KOPT-K1 (cell line): Measurements from ENCODE around the gene TAF15.

Source experiments
- H3K27ac ChIP-seq: fragments of 200-600 bp; sonication (generic); 2 replicates; pipeline ENCODE4 v1.5.1; 2016; ENCODE audit warnings: antibody characterized with exemption, mild to moderate bottlenecking, low read depth, low read length; ENCODE audit not compliant: poor library complexity, severe bottlenecking
- H3K36me3 ChIP-seq: fragments of 200-600 bp; sonication (generic); 2 replicates; pipeline ENCODE4 v1.5.1; 2017; ENCODE audit warnings: antibody characterized with exemption, mild to moderate bottlenecking, low read length, moderate library complexity; ENCODE audit not compliant: insufficient read depth
- H3K9me3 ChIP-seq: fragments of 200-600 bp; sonication (generic); 2 replicates; pipeline ENCODE4 v1.5.1; 2017; ENCODE audit warnings: antibody characterized with exemption, low read length, mild to moderate bottlenecking; ENCODE audit not compliant: insufficient read depth, poor library complexity, severe bottlenecking

Gene TAF15

GRCh38 chr17:35841101-35841500 lies 31.8 kb downstream of the TAF15 start:
- H3K9me3 ChIP-seq: no peaks in the 10 kb centered on the region
- no peak overlapping the region for H3K27ac ChIP-seq
- H3K36me3 ChIP-seq: peaks cover 100% of the 10 kb centered on the region

- Histone ChIP-seq H3K27ac (no peak overlapping the region), H3K36me3 (peaks cover 100% of the 10 kb centered on the region), H3K9me3 (no peaks in the 10 kb centered on the region)
Measured at GRCh38 chr17:35841505-35841904, 32.2 kb downstream of the TAF15 start.

GRCh38 chr17:35842239-35842638 lies 33.0 kb downstream of the TAF15 start:
- H3K9me3 ChIP-seq: no peaks in the 10 kb centered on the region
- no peak overlapping the region for H3K27ac ChIP-seq
- H3K36me3 ChIP-seq: peaks cover 100% of the 10 kb centered on the region

- Histone ChIP-seq H3K9me3 (no peaks in the 10 kb centered on the region), H3K36me3 (peaks cover 100% of the 10 kb centered on the region), H3K27ac (no peak overlapping the region)
Measured at GRCh38 chr17:35843698-35844097, 34.4 kb downstream of the TAF15 start.

- H3K27ac ChIP-seq: no peak overlapping the region
- H3K9me3 ChIP-seq: no peaks in the 10 kb centered on the region
- H3K36me3 ChIP-seq: peaks cover 100% of the 10 kb centered on the region
Measured at GRCh38 chr17:35844547-35844946, 35.3 kb downstream of the TAF15 start.

GRCh38 chr17:35846055-35846809 lies 36.9 kb downstream of the TAF15 start:
- peaks cover 100% of the 10 kb centered on the region for H3K36me3 ChIP-seq
- no peaks in the 10 kb centered on the region for H3K9me3 ChIP-seq
- H3K27ac ChIP-seq: no peak overlapping the region

GRCh38 chr17:35847006-35847405 lies 37.7 kb downstream of the TAF15 start:
- Histone ChIP-seq H3K36me3 (peaks cover 99% of the 10 kb centered on the region), H3K27ac (no peak overlapping the region), H3K9me3 (no peaks in the 10 kb centered on the region)

GRCh38 chr17:35847633-35848373 lies 38.5 kb downstream of the TAF15 start:
- H3K36me3 ChIP-seq: peaks cover 99% of the 10 kb centered on the region
- H3K27ac ChIP-seq: no peak overlapping the region
- no peaks in the 10 kb centered on the region for H3K9me3 ChIP-seq

GRCh38 chr17:35849469-35850348 lies 40.4 kb downstream of the TAF15 start:
- H3K36me3 ChIP-seq: peaks cover 95% of the 10 kb centered on the region
- H3K9me3 ChIP-seq: no peaks in the 10 kb centered on the region
- no peak overlapping the region for H3K27ac ChIP-seq

- H3K9me3 ChIP-seq: no peaks in the 10 kb centered on the region
- no peak overlapping the region for H3K27ac ChIP-seq
- H3K36me3 ChIP-seq: peaks cover 59% of the 10 kb centered on the region
Measured at GRCh38 chr17:35855965-35856364, 46.7 kb downstream of the TAF15 start.

GRCh38 chr17:35856603-35857002 lies 47.3 kb downstream of the TAF15 start:
- peaks cover 52% of the 10 kb centered on the region for H3K36me3 ChIP-seq
- H3K27ac ChIP-seq: no peak overlapping the region

GRCh38 chr17:35864853-35865252 lies 55.6 kb downstream of the TAF15 start:
- H3K9me3 ChIP-seq: no peaks in the 10 kb centered on the region
- H3K36me3 ChIP-seq: no peaks in the 10 kb centered on the region; the same call in 1 of the 2 replicates
- no peak overlapping the region for H3K27ac ChIP-seq

More at GRCh38 chr17:35856603-35857002, 47.3 kb downstream of the TAF15 start:
- H3K9me3 ChIP-seq: no peaks in the 10 kb centered on the region

- Histone ChIP-seq H3K27ac (no peak overlapping the region), H3K9me3 (no peaks in the 10 kb centered on the region), H3K36me3 (no peaks in the 10 kb centered on the region; the same call in 1 of the 2 replicates)
Measured at GRCh38 chr17:35865412-35866340, 56.4 kb downstream of the TAF15 start.

GRCh38 chr17:35866341-35866950 lies 57.2 kb downstream of the TAF15 start:
- Histone ChIP-seq H3K27ac (no peak overlapping the region), H3K36me3 (no peaks in the 10 kb centered on the region; the same call in 1 of the 2 replicates), H3K9me3 (no peaks in the 10 kb centered on the region)
